ENCODE measurements around the gene TGFBR3L.
A peak's percentile ranks its signal among the peaks of the same experiment; 100 is the strongest.

DNA sequence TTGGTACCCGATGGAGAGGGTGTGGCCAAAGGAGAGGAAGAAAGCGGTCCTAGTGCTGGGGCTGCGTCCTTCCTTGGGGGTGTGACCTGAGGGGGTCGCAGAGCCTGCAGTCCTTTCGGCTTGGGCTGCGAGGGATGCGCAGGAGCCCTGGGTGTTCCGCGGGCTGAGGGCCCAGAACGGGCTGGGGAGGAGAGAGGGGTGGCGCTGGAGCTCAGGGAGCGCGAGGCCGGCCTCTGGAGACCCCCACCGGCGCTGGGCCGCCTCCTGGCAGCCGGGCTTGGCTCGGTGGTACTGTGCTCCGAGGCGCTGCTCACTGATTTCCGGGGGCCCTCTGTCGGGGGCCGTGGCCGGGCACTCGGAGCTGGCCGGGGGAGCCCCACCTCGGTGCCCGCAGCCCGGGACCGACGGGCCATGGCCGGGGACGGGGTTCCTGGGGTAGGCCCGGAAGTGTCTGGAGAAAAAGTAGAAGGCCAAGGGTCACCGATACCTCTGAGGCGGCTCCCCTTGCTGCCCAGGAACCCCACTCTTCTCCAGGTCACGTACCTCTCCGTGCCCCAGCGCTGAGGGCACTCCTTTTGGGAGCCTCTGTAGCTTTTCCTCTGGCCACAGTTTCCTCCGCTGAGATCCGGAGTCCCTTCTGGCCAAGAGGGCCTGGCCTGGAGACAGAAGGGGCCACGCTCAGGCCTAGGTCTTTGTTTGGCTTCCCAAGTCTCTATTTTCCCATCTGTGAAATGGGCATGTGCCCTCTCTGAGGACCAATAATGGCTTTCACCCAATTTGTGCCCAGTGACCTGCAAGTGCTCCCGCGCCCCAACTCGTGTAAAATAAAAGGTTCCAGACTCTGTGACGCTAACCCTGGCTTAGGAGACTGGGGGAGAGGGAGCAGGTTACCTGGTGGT, 42.1 kb upstream of the TGFBR3L start:
- TF ChIP-seq CTCF (conservative IDR thresholded peaks at IDR 0.05; ENCODE audit: low read depth in 2 of 2) (0 out of 4 replicates have a peak, but pooled peaks of 1 of the 2 experiments have one; percentile 0), REST (IDR thresholded peaks at IDR 0.05; ENCODE audit: unreplicated experiment) (no peak), CREB1 (CRISPR knock-in tag; IDR thresholded peaks at IDR 0.05; ENCODE audit: low read depth) (no peak), POLR2AphosphoS5 (IDR thresholded peaks at IDR 0.05; ENCODE audit: low read depth) (no peak), JUNB (IDR thresholded peaks at IDR 0.05; ENCODE audit: unreplicated experiment) (no peak)

Data from GM23338 (cell line).